ENCODE data around the gene GRB14.

DNA sequence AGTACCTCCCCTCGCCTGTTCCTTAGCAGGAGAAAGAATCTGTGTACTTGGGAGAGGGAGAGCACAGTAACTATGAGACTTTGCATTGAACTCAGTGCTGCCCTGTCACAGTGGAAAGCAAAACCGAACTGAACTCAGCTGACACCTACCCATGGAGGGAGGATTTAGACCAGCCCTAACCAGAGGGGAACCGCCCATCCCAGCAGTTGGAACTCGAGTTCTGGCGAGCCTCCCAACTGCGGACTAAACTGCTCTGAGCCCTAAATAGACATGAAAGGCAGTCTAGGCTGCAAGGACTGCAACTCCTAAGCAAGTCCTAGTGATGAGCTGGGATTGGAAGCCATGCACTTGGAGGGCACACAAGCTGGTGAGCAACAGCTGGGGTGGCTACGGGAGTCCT lies 110.4 kb downstream of the GRB14 start:
- TF ChIP-seq CTCF (IDR thresholded peaks at IDR 0.05), result no peak
- no peak for TF ChIP-seq POLR2A (IDR thresholded peaks at IDR 0.05)

Data from uterus (tissue), 2 donors.